WTC11 (cell line): ENCODE results near the gene RPN1. TPM values are rescaled to one million over a fixed set of nuclear protein-coding genes. Genes with fewer than 3 reads are reported as not detected.

Experiments used
- ATAC-seq: fragments of 200-7000 bp; cut with Tn5 transposase; 2 replicates; pipeline ENCODE4 v1.10.0; 2021; ENCODE audit warnings: mild to moderate bottlenecking, moderate library complexity
- CTCF ChIA-PET: fragments of 300-600 bp; sonication (Branson Sonifier 250); formaldehyde crosslinking; loops from one replicate; lab custom pipeline; 2021; ENCODE audit warnings: antibody characterized with exemption; lab: Charles Lee
- POLR2A ChIA-PET: fragments of 350-600 bp; sonication (Branson Sonifier 250); formaldehyde crosslinking; loops from one replicate; lab custom pipeline; 2021; ENCODE audit warnings: antibody characterized with exemption; lab: Charles Lee
- DNase-seq: peaks from one replicate; pipeline ENCODE4 v3.0.0; 2021; ENCODE audit warnings: low spot score
- H3K27ac Mint-ChIP-seq: 2 replicates; pipeline ENCODE4 v1.8.0; 2021; ENCODE audit warnings: mixed read lengths
- H3K27me3 Mint-ChIP-seq: 2 replicates; pipeline ENCODE4 v1.8.0; 2021; ENCODE audit warnings: low read depth, mild to moderate bottlenecking, moderate library complexity, mixed read lengths
- H3K36me3 Mint-ChIP-seq: 2 replicates; pipeline ENCODE4 v1.8.0; 2021; ENCODE audit warnings: mixed read lengths
- H3K4me1 Mint-ChIP-seq: 2 replicates; pipeline ENCODE4 v1.8.0; 2022; ENCODE audit warnings: mixed read lengths
- H3K4me3 Mint-ChIP-seq: 2 replicates; pipeline ENCODE4 v1.8.0; 2021; ENCODE audit warnings: mild to moderate bottlenecking, moderate library complexity, mixed read lengths
- H3K9me3 Mint-ChIP-seq: 2 replicates; pipeline ENCODE4 v1.8.0; 2021; ENCODE audit warnings: mixed read lengths
- CDX4 ChIP-seq: fragments of 250-450 bp; sonication (Bioruptor Pico); IDR thresholded peaks from 2 replicates; pipeline ENCODE4 v1.9.0; 2021; ENCODE audit warnings: moderate library complexity, mild to moderate bottlenecking, inconsistent platforms, borderline replicate concordance
- FOXK1 ChIP-seq: sonication (generic); formaldehyde crosslinking; IDR thresholded peaks from 2 replicates; pipeline ENCODE4 v1.8.0; 2022; ENCODE audit warnings: mild to moderate bottlenecking, moderate library complexity, missing genetic modification reagents
- FOXP4 ChIP-seq: sonication (generic); formaldehyde crosslinking; IDR thresholded peaks from 2 replicates; pipeline ENCODE4 v1.8.0; 2022; ENCODE audit warnings: mild to moderate bottlenecking, missing genetic modification reagents
- GABPB1 ChIP-seq: sonication (generic); formaldehyde crosslinking; IDR thresholded peaks from 2 replicates; pipeline ENCODE4 v1.8.1; 2023; ENCODE audit warnings: mild to moderate bottlenecking, missing genetic modification reagents
- HMGA2 ChIP-seq: fragments of 250-450 bp; sonication (Bioruptor Pico); IDR thresholded peaks from 2 replicates; pipeline ENCODE4 v1.4.0; 2021; ENCODE audit warnings: mild to moderate bottlenecking, moderate library complexity
- IRF2 ChIP-seq: sonication (generic); formaldehyde crosslinking; IDR thresholded peaks from 2 replicates; pipeline ENCODE4 v1.8.0; 2022; ENCODE audit warnings: low read depth, missing genetic modification reagents, borderline replicate concordance
- MAX ChIP-seq: sonication (generic); formaldehyde crosslinking; IDR thresholded peaks from 2 replicates; pipeline ENCODE4 v1.8.0; 2022; ENCODE audit warnings: mild to moderate bottlenecking, missing genetic modification reagents
- NFATC4 ChIP-seq: fragments of 250-450 bp; sonication (Bioruptor Pico); IDR thresholded peaks from 2 replicates; pipeline ENCODE4 v1.9.0; 2021; ENCODE audit warnings: mild to moderate bottlenecking
- ZNF121 ChIP-seq: sonication (generic); formaldehyde crosslinking; IDR thresholded peaks from 2 replicates; pipeline ENCODE4 v1.8.0; 2023; ENCODE audit warnings: missing genetic modification reagents
- total RNA-seq: library from RNA; stranded (reverse); gene quantifications from 3 replicates; pipeline ENCODE4 v1.2.3, GENCODE V29; 2021
- TF ChIP-seq, protein P1 (sequence below): fragments of 250-450 bp; sonication (Bioruptor Pico); IDR thresholded peaks from 2 replicates; pipeline ENCODE4 v2.1.2; 2022; ENCODE audit warnings: mild to moderate bottlenecking, moderate library complexity
- TF ChIP-seq, protein P2 (sequence below): fragments of 250-450 bp; sonication (Bioruptor Pico); IDR thresholded peaks from 2 replicates; pipeline ENCODE4 v1.9.0; 2021; ENCODE audit warnings: mild to moderate bottlenecking, borderline replicate concordance
- TF ChIP-seq, protein P3 (sequence below): sonication (generic); formaldehyde crosslinking; IDR thresholded peaks from 2 replicates; pipeline ENCODE4 v1.8.1; 2023; ENCODE audit warnings: mild to moderate bottlenecking, missing genetic modification reagents
- TF ChIP-seq, protein P4 (sequence below): sonication (generic); formaldehyde crosslinking; IDR thresholded peaks from 2 replicates; pipeline ENCODE4 v1.8.1; 2022; ENCODE audit warnings: mild to moderate bottlenecking, missing genetic modification reagents, moderate library complexity, borderline replicate concordance

The RPN1 gene
- total RNA-seq, 1 experiment from 2014 or later, result 160 TPM

DNA sequence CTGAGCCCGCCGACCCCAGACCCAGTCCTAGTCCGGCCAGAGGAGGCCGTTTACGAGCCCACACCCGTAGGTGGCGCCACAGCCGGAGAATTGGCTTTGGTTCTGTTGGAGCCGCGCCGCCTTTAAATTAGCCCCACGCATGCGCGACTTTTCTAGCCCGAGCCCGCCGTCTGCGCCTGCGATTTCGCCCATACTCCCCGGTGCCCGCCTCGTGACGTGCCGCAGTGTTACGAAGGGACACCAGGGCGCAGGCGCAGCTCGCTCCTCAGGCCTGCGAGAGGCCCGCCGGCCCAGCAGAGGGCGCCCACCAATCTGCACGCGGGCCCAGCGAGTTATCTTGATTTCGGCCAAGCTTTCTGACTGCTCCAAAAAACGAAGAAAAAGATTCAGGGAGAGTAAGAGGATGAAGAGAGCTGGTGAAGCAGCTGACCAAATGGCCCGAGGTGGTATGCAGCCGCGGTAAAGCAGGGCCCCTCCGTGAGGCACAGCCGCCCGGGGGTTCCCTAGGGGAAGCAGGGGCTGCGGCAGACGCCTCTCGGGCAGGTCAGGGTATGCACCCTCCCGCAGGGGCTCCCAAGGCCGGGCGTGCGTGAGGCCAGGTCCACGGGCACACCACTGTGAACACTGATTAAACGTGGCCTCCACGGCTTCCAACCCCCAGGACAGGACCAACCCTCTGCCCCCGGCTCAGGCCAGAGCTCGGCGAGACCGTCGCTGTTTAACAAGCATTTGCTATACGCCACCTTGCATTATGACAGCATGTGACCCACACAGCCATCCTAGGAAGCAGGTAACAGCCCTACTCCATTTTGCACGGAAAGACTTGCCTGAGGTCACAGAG, 32.8 kb downstream of the RPN1 start (continued):
- TF ChIP-seq, protein P1, sequence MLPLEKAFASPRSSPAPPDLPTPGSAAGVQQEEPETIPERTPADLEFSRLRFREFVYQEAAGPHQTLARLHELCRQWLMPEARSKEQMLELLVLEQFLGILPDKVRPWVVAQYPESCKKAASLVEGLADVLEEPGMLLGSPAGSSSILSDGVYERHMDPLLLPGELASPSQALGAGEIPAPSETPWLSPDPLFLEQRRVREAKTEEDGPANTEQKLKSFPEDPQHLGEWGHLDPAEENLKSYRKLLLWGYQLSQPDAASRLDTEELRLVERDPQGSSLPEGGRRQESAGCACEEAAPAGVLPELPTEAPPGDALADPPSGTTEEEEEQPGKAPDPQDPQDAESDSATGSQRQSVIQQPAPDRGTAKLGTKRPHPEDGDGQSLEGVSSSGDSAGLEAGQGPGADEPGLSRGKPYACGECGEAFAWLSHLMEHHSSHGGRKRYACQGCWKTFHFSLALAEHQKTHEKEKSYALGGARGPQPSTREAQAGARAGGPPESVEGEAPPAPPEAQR (CRISPR knock-in tag), result no peak
- TF ChIP-seq, protein P2, sequence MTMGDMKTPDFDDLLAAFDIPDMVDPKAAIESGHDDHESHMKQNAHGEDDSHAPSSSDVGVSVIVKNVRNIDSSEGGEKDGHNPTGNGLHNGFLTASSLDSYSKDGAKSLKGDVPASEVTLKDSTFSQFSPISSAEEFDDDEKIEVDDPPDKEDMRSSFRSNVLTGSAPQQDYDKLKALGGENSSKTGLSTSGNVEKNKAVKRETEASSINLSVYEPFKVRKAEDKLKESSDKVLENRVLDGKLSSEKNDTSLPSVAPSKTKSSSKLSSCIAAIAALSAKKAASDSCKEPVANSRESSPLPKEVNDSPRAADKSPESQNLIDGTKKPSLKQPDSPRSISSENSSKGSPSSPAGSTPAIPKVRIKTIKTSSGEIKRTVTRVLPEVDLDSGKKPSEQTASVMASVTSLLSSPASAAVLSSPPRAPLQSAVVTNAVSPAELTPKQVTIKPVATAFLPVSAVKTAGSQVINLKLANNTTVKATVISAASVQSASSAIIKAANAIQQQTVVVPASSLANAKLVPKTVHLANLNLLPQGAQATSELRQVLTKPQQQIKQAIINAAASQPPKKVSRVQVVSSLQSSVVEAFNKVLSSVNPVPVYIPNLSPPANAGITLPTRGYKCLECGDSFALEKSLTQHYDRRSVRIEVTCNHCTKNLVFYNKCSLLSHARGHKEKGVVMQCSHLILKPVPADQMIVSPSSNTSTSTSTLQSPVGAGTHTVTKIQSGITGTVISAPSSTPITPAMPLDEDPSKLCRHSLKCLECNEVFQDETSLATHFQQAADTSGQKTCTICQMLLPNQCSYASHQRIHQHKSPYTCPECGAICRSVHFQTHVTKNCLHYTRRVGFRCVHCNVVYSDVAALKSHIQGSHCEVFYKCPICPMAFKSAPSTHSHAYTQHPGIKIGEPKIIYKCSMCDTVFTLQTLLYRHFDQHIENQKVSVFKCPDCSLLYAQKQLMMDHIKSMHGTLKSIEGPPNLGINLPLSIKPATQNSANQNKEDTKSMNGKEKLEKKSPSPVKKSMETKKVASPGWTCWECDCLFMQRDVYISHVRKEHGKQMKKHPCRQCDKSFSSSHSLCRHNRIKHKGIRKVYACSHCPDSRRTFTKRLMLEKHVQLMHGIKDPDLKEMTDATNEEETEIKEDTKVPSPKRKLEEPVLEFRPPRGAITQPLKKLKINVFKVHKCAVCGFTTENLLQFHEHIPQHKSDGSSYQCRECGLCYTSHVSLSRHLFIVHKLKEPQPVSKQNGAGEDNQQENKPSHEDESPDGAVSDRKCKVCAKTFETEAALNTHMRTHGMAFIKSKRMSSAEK (CRISPR knock-in tag), result no peak
- TF ChIP-seq GABPB1 (CRISPR knock-in tag), result peak; percentile 34
- TF ChIP-seq NFATC4 (CRISPR knock-in tag), result no peak
- no peak for TF ChIP-seq IRF2
- peak; percentile 78; the same call in 1 of the 2 replicates for TF ChIP-seq MAX
- TF ChIP-seq, protein P3, sequence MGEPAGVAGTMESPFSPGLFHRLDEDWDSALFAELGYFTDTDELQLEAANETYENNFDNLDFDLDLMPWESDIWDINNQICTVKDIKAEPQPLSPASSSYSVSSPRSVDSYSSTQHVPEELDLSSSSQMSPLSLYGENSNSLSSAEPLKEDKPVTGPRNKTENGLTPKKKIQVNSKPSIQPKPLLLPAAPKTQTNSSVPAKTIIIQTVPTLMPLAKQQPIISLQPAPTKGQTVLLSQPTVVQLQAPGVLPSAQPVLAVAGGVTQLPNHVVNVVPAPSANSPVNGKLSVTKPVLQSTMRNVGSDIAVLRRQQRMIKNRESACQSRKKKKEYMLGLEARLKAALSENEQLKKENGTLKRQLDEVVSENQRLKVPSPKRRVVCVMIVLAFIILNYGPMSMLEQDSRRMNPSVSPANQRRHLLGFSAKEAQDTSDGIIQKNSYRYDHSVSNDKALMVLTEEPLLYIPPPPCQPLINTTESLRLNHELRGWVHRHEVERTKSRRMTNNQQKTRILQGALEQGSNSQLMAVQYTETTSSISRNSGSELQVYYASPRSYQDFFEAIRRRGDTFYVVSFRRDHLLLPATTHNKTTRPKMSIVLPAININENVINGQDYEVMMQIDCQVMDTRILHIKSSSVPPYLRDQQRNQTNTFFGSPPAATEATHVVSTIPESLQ (CRISPR knock-in tag), result no peak
- TF ChIP-seq ZNF121, result no peak
- TF ChIP-seq, protein P4, sequence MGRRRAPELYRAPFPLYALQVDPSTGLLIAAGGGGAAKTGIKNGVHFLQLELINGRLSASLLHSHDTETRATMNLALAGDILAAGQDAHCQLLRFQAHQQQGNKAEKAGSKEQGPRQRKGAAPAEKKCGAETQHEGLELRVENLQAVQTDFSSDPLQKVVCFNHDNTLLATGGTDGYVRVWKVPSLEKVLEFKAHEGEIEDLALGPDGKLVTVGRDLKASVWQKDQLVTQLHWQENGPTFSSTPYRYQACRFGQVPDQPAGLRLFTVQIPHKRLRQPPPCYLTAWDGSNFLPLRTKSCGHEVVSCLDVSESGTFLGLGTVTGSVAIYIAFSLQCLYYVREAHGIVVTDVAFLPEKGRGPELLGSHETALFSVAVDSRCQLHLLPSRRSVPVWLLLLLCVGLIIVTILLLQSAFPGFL, result no peak

DNA sequence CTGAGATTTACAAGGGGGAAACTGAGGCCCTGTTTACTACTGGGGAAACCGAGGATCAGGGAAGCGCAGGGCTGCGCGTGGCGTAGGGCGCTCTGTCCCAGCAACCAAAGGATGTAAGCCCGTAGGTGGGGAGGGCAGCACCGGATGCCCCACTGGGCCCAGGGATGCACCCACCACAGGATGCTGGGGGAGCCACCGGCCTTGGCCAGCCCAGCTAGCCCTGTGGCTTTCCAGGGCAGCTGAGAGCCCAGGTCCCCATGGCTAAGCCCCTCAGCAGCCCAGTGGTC, 33.4 kb downstream of the RPN1 start:
- peak overlapping the region; percentile 91 for H3K4me3 Mint-ChIP-seq
- no peaks in the 10 kb centered on the region for H3K27me3 Mint-ChIP-seq
- ATAC-seq (no peak), DNase-seq (no peak)
- H3K4me1 Mint-ChIP-seq, result peaks cover 14% of the 10 kb centered on the region
- no peak overlapping the region for H3K27ac Mint-ChIP-seq
- POLR2A ChIA-PET, result interaction anchor here (0.6 to 1.5 kb wide), 2 partner anchors 63 to 275 kb away, joined by 4 to 5 read pairs; no protein-coding TSS in a partner anchor
- H3K9me3 Mint-ChIP-seq, result no peaks in the 10 kb centered on the region
- H3K36me3 Mint-ChIP-seq, result peaks cover 29% of the 10 kb centered on the region
- TF ChIP-seq FOXK1 (CRISPR knock-in tag) (no peak), CDX4 (no peak), HMGA2 (CRISPR knock-in tag) (no peak), FOXP4 (CRISPR knock-in tag) (0 out of 2 replicates have a peak, but pooled peaks have one; percentile 1)
- CTCF ChIA-PET, result interaction anchor here (0.6 to 2.9 kb wide), 46 partner anchors 9 to 533 kb away, joined by 3 to 55 read pairs (median 4); partner anchors contain the start of genes CFAP92 and RAB7A
